GM19468 (cell line): ENCODE results near the gene FAM151B.
"Not testable (repeated sequence)": the region's sequence is repeated elsewhere in the genome, so short reads cannot be mapped to it uniquely, and the experiment has no call there.

Source experiments
- ATAC-seq: cut with Tn5 transposase; IDR thresholded peaks from one replicate; pipeline ENCODE4 v1.9.1; 2021; ENCODE audit warnings: mild to moderate bottlenecking, moderate library complexity, moderate number of reproducible peaks; ENCODE audit not compliant: unreplicated experiment; ENCODE audit errors: extremely low read depth

Gene FAM151B

GRCh38 chr5:80487829-80488721, at the start of gene FAM151B:
TSS of gene FAM151B (plus strand) at chr5:80488100. CDS start at chr5:80488124, 24 bp downstream.
- peak; percentile 95 for ATAC-seq

- ATAC-seq: no peak
Measured at GRCh38 chr5:80438739-80439138, 49.2 kb upstream of the FAM151B start.

- no peak for ATAC-seq
Measured at GRCh38 chr5:80439213-80439612, 48.7 kb upstream of the FAM151B start.

GRCh38 chr5:80442742-80443141, 45.2 kb upstream of the FAM151B start:
- no peak for ATAC-seq

GRCh38 chr5:80453366-80453765, 34.5 kb upstream of the FAM151B start:
- no peak for ATAC-seq

- no peak for ATAC-seq
Measured at GRCh38 chr5:80463269-80463668, 24.6 kb upstream of the FAM151B start.

- ATAC-seq: no peak
Measured at GRCh38 chr5:80466669-80467485, 21.0 kb upstream of the FAM151B start.

GRCh38 chr5:80468131-80468530, 19.8 kb upstream of the FAM151B start:
- no peak for ATAC-seq

GRCh38 chr5:80470631-80471030, 17.3 kb upstream of the FAM151B start:
- not testable (repeated sequence) for ATAC-seq

- ATAC-seq: no peak
Measured at GRCh38 chr5:80474929-80475328, 13.0 kb upstream of the FAM151B start.

GRCh38 chr5:80479713-80480112, 8.2 kb upstream of the FAM151B start:
- ATAC-seq: no peak

- ATAC-seq: no peak
Measured at GRCh38 chr5:80480354-80480753, 7.5 kb upstream of the FAM151B start.

GRCh38 chr5:80481019-80481893, 6.6 kb upstream of the FAM151B start:
- ATAC-seq: peak; percentile 46

- no peak for ATAC-seq
Measured at GRCh38 chr5:80482578-80482977, 5.3 kb upstream of the FAM151B start.

- no peak for ATAC-seq
Measured at GRCh38 chr5:80483636-80484232, 4.2 kb upstream of the FAM151B start.

- no peak for ATAC-seq
Measured at GRCh38 chr5:80487444-80487828, 464 bp upstream of the FAM151B start.

- ATAC-seq: no peak
Measured at GRCh38 chr5:80491296-80491695, 3.4 kb downstream of the FAM151B start.

GRCh38 chr5:80492741-80493140, 4.8 kb downstream of the FAM151B start:
- no peak for ATAC-seq

- ATAC-seq: not testable (repeated sequence)
Measured at GRCh38 chr5:80493443-80493842, 5.5 kb downstream of the FAM151B start.

- no peak for ATAC-seq
Measured at GRCh38 chr5:80495891-80496290, 8.0 kb downstream of the FAM151B start.
